Activated effector memory CD4-positive, alpha-beta T cell treated with anti-CD3 and anti-CD28 coated beads, Interleukin-2, amount 50 U/mL, for 16 hours (primary cell): Measurements from ENCODE around the gene MCM3AP.
A peak's percentile ranks its signal among the peaks of the same experiment; 100 is the strongest.
"Not testable (repeated sequence)": the region's sequence is repeated elsewhere in the genome, so short reads cannot be mapped to it uniquely, and the experiment has no call there.

ENCODE experiments used
- DNase-seq: peaks from one replicate; pipeline ENCODE4 v3.0.0-alpha.2; 2020

MCM3AP gene

DNA sequence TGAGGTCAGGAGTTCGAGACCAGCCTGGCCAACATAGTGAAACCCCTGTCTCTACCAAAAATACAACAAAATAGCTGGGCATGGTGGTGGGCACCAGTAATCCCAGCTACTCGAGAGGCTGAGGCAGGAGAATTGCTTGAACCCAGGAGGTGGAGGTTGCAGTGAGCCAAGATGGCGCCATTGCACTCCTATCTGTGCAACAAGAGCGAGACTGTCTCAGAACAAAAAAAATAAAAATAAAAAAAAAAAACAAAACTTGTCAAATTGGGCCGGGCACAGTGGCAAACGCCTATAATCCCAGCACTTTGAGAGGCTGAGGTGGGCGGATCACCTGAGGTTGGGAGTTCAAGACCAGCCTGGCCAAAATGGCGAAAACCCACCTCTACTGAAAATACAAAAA is 24.8 kb upstream of the MCM3AP start:
- DNase-seq: not testable (repeated sequence)

DNA sequence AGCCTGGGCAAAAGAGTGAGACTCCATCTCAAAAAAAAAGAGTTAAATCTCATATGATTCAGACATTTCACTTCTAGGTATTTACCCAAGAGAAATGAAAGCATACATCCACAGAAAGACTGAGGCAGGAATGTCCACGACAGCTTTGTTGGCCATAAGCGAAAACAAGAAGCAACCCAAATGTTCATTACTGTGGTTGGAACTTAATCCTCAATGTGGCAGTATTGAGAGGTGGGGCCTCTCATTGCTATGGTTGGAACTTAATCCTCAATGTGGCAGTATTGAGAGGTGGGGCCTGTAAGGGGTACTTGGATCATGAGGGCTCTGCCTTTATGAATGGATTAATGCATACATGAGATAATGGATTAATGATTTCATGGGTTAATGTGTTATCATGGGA is 23.0 kb upstream of the MCM3AP start:
- DNase-seq: no peak

DNA sequence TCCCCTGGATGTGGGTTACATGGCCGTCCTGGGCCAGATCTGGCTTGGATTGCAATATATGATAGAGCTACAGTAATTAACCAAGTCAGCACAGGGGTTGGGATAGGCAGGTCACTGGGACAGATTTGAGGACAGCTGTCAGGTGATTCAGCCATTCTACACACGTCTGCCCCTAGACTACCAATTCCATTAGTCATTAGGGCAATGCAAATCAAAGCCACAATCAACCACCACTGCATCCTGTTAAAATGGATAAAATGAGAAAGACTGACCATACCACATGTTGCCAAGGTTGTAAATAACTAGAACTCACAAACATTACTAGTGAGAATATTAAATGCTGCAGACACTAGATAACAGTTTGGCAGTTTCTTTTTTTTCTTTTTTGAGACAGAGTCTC is 22.2 kb upstream of the MCM3AP start:
- DNase-seq: no peak

DNA sequence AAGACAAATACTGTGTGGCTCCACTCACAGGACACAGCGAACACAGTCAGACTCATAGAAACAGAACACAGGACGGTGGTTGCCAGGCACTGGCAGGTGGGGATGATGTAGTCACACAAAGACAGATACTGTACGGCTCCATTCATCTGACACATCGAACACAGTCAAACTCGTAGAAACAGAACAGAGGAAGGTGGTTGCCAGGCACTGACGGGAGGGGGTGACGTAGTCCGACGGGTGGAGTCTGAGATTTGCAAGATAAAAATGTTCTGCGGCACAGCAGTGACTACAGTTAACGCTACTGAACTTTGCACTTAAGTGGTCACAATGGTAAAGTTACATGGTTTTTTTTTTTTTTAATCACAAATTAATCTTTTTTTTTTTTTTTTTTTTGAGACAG is 19.5 kb upstream of the MCM3AP start:
- no peak for DNase-seq

DNA sequence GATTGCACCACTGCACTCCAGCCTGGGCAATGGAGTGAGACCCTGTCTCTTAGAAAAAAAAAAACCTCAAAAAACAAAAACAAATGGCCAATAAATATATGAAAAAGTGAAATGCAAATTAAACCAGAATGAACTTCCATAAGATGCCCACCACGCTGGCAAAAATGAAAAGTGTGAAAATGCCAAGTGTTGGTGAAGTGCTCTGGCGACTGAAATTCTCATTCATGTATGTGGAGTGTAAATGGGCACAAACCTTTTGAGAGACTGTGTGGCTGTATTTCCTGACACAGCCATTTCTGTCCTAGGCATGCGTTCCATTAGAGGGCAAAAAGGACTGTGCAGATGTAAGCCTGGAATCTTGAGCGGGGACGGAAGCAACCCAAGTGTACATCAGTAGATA is 19.0 kb upstream of the MCM3AP start:
- DNase-seq: no peak

DNA sequence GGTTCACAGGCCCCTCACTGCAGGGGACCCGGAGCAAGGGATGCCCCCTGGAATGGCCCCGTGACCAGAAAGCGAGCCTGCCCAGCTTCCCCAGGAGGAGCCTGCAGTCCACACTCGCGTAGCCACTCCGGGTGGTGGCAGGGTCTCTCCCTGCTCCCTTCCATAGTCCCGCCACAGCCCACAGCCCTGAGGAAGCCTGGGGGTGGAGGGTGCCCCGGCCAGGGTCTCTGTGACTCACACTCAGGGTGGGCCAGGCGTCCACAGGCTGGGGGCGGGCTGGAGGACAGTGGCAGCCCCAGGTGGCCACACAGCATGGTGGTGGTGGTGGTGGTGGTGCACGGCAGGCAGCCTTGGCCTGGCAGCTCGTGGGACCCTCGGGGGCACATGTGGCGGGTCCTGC is 16.3 kb upstream of the MCM3AP start:
- no peak for DNase-seq

DNA sequence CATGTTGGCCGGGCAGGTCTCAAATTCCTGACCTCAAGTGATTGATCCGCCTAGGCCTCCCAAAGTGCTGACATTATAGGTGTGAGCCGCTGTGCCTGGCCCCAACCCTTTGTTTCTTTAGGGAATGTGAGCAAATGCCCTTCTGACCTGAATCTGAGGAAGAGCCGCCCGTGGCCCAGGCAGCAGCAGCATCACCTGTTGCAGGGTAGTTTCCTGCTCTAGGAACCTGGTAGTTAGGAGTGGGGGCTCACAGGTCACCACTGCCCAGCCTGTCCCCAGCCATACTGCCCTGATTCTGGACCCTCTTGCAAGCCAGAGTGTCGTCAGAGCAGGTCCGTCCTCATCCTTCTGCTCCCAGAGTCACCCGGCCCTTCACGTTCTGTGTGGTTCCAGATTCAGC is 13.8 kb upstream of the MCM3AP start:
- DNase-seq: no peak

DNA sequence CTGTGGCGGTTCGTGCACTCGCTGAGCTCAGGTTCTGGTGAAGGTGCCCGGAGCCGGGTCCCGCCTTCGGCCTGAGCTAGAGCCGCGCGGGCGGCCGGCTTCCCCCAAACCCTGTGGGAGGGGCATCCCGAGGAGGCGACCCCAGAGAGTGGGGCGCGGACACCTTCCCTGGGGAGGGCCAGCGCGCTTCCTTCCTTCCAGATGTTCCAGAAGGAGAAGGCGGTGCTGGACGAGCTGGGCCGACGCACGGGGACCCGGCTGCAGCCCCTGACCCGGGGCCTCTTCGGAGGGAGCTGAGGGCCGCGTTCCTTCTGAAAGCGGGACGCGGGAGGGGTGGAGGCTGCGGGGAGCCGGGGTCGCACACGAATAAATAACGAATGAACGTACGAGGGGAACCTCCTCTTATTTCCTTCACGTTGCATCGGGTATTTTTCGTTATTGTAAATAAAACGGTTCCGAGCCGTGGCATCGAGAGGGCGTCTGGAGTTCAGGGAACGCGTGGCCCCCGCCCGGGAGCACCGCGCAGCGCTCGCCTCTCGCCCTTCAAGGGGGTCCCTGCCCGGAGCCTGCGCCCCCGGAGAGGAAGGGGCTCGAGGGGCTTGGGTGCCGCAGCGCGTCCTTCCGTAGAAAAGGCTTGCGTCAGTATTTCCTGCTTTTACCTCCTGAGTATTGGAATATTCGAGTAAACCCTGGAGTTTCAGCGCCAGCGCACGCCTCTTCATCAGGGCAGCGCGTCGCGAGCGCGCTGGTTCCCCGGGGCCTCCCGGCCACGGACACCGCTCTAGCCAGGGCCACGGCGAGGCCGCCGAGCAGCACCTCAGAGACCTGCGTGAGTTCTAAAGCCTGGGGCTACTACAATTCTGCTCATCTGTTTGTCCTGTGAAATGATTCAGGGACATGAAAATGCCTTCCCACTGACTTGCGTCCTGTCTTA is 12.2 kb upstream of the MCM3AP start:
- DNase-seq: no peak

DNA sequence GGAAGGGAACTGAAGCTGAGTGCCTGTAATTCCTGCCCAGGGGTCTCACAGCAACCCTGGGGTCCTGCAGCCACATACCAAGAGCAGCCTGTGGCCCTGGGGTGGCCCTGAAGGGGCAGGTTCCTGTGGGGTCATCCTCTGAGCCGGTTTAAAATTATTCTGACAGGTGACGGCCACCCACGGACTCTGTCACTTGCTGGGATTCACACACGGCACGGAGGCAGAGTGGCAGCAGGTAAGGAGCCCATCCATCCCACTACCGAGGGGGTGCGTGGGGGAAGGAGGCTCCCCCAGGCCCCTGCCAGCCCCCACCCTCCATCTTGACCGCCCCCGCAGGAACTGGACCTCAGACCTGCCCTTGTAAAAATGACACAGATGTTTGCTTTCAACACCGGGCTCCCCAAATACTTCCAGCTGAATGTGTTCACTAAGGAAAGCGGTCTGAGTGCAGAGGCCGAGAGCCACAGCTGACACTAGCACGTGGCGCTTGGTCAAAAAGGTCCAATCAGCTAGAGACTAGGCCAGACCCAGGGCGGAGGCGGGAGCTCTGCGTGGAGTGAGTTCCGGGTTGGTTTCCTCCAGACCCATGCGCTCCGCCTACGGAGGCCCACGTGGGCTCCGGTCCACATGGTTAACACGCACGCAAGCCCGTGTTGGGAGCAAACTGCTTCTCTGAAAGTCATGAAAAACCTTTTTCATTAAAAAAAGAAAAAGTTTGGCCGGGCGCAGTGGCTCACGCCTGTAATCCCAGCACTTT is 10.8 kb upstream of the MCM3AP start:
- peak; percentile 82 for DNase-seq

DNA sequence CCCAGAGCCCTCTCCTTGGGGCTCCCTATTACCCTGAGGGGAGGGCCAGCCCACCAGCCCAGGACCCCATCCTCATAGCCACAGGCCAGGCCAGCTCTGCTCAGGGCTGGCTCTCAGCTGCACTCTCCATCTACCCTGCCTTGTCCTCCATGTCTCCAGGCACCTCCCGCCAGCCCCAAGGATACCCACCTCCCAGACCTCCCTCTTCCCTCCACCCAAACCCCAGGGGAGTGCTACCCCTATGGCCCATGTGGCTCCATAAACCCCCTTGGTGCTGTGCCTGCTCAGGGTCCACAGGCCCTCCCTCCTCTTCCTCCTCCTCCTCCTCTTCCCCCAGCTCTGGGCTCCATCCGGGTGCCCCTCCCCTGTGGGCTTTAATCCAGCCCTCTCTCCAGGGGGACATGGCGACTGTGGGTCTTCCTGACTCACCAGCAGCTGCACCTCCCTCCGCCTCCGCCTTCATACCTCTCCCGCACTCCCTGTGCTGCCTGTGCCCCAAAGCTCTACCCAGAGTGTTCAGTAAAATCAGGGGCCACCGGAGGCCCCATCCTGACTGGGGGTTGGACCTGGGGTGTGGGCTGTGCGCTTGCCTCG is 9.9 kb upstream of the MCM3AP start:
- DNase-seq: no peak

DNA sequence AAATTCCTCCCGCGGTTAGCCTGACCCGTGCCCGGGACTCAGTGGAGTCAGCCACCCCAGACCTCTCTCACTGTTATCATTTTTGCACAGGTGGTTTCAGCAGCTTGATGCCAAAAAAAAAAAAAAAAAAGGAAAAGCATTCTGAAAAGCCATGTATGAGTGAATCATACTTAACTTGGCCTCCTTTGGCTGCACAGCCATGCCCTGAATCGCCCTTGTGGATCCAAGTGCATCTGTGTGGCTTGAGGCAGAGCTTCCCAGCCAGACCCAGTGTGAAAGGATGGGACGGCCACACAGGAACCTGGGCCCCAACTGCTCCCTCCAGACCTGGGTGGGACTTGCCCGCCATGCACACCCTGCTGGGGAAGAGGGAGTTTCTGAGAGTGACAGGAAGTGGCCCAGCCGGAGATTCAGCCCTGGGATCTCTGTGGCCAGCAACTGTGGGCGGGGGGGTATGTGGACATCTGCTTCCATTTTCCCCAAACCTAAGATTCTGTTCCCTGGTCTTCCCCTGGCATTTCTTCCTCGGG is 9.3 kb upstream of the MCM3AP start:
- DNase-seq: no peak

DNA sequence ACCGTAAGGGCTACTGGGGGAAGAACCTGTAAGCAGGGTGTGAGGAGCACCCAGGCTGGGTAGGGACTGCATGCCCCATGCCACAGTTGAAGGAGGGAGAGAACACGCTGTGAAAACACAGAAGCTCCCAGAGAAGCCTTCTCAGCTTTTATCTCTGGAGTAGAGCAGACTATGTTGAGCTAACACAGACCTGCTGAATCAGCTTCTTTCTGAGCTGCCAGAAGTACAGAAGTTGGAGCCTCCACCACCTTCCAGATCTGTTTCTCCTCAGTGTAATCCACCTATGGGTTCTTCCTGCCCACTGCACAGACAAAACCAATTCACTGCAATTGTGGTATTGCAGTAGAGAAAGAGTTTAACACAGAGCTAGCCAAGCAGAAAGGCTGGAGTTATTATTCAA is 6.2 kb upstream of the MCM3AP start:
- DNase-seq: no peak

DNA sequence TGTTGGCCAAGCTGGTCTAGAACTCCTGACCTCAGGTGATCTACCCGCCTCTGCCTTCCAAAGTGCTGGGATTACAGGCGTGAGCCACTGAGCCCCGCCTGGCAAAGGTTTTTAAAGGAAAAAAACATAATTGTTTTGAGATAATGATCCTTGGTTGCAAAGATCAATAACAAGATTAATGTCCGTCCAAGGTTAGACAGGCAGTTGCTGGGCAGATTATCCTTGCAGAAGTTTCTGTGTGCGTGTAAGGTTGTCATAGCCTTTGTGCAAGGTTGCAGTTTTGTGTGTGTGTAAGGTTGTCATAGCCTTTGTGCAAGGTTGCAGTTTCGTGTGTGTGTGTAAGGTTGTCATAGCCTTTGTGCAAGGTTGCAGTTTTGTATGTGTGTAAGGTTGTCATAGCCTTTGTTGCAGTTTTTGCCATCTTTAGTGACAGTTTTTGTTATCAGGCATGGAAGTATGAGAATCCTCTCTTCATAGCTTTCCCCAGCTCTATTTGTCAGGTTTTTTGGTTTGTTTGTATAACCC is 4.3 kb upstream of the MCM3AP start:
- no peak for DNase-seq

DNA sequence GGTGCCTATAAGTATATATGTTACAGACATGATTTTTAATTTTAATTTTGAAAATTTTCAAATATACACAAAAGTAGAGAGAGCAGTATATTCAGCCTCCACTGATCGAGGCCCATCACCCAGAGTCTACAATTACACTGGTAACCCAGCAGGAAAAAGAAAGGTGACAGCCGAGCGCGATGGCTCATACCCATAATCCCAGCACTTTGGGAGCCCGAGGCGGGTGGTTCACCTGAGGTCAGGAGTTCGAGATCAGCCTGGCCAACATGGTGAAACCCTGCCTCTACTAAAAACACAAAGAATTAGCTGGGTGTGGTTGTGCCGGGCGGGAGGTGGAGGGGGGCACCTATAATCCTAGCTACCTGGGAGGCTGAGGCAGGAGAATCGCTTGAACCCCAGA is 2.1 kb upstream of the MCM3AP start:
- no peak for DNase-seq

DNA sequence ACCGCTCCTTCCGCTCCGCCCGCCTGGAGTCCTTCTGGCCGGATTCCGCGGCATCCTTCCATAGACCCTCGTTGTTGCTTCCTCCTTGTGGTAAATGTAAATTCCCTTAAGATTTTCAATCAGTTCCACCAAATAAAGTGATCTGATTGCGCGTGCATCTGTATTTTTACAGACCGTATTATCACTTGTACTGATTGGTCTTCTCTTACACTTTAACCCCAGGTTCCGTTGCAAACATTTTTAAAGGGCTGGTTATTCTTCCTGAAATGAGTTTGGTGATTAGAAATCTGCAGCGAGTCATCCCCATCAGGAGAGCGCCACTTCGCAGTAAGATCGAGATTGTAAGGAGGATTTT is 1.2 kb upstream of the MCM3AP start:
- no peak for DNase-seq

DNA sequence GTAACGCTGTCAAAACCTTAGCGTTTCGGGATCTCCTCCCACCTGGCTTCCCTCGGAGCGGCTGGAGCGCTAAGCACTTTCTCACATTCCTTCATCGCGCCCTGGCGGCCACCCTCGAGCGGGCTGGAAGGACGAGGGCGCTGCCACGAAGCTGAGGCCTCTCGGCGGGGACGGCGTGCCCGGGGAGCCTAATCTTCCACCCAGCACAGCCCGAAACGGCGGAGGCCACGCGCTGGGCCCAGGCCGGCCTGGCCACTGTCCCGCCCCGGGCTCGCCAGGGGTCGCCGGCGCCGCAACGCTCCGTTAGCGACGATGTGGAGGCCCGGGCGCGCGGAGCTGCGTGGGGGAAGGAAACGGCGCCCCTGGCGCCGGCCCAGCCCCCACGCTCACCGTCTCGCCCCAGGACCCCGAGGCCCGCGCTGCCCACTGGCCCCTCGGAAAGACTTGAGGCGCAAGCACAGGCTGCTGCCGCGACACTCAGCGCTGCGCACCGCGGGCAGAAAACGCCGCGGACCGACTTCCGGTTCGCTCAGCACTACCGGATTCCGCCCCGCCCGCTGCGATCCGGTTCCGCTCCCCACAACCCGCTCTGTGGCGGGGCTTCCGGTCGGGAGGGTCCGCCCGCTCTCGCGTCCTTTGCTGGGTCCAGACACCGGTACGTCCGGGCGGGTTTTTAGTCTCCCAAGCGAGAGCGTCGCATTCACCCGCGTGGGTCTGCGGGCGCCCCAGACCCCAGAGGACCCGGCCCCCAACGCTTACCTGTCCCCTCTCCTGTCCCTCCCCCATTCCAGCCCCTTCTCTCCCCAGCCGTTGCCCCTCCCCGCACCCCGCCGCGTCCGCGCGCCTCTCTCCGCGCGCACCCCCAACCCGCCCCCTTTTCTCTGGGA is 593 bp upstream of the MCM3AP start, which contains the start of gene YBEY:
Gene YBEY (plus strand): TSS at position 582 of the 887 bp plus-strand sequence. CDS start 572 bp downstream, outside the sequence.
- DNase-seq: peak; percentile 95

DNA sequence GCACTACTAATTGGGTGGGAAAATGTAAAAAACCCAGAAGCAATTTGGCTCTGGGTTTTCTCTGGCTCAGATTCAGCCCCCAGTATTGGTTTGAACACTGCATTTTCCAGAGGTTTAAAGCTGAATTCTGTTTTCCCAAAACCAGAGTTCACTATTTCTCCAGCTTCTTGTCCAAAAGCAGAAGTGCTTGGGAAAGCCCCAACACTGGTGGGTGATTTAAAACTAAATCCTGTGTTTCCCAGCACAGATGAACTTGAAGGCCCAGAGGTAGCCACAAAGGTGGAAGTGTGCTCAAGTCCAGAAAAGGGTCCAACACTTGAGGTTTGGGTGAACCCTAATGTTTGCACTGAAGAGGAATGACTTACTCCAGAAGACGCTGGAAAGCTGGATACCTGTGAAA is 678 bp downstream of the MCM3AP start:
- DNase-seq: no peak

DNA sequence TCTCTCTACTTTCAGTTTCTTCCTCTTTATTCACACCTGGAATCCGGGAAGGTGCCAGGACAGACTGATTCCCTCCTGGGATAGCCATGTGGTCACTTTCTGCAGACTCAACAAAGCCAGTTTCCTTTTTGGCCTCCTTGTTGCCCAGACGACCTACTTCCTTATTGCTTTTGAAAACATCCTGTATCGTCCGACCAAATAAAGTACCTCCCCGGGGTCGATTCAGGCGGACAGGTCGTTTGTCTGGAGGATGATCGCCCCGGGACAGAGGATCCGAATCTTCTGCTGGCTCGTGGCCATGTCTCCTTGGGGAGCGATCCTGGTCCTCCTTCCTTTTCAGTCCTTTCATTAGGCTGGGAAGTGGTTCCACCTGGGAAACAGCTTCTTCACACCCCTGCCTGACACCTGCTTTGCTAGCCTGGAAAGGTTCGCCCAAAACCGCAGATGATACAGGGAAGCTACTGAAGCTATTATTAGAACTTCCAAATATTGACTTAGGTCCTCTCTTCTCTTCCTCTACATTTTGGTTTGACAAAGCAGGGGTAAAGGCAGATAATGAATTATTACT is 1.2 kb downstream of the MCM3AP start:
- DNase-seq: no peak

DNA sequence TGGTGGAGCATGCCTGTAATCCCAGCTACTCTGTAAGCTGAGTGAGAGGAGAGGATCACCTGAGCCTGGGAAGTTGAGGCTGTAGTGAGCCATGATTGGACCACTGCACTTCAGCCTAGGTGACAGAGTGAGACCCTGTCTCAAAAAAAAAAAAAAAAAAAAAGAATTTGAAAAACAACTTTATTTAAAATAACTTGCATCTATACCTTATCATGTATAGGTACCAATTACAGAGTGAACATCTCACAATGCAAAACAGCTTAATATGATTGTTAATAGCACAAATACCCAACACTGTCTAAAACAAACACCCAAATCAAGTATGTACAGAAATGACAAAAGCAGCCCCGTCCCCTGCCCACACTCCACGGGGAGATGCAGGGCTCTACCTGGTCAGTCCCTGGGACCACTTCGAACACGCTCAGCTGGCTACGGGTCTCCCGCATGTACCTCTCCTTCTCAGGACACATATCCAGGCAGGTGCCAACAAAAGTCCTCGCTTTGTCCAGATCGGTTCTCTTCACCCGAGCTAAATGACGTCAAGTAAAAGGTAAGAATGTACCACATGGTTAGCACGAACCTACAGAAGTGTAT is 10.5 kb downstream of the MCM3AP start:
- no peak for DNase-seq

DNA sequence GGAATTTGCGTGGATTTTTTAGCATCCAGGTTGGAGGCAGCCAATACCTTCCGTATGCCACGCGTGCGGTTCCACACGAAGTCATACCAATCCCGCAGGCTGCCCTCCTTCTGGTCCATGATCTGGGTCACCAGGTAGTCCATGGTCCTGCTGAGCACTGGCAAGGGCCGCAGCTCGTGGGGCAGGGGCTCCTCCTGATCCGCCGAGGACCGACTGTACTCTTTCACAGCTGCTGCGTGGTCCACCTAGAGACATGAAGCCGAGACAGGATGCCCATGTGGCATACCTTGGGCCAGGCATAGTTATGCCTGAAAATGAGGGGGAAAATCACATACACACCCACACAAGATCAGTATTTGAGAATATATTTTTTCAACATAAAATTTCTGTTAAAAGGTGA is 12.1 kb downstream of the MCM3AP start:
- DNase-seq: no peak

DNA sequence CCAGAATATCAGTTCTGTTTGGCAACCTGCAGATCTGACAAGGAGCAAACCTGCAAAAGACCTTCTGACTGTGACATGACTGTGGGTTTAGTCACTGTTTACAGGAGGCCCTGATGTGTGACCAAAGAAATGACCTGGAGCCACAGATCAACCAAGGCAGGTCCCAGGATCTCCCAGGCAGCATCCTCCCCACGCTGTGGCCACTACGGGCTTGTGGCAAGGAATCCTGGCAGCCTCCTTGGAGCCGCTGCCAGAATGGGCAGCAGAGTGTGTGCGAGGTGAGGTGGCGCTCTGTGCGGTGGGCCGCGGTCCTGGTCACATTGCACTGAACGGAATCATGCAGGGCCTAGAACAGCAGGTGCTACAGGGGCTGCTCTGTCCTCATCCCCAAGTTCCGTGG is 15.9 kb downstream of the MCM3AP start:
- no peak for DNase-seq

DNA sequence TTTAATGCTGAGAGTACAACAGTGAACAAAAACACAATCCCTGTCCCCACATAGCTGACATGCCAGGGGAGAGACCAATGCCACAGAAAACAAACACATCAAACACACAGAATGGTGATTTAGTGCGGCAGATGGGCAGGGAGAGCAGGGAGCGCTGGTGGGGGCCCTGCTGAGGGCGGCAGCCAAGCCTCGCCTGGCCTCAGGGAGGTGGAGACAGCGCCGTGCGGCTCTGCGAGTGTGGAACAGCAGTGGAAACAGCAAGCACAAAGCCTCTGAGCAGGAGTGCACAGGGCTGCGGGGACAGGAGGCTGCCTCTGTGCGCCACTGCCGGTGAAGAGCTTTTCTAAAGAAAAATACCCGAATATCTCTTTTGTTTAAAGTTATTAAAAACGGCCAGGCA is 17.0 kb downstream of the MCM3AP start:
- DNase-seq: no peak
